Sigmoid colon (tissue), 4 donors: ENCODE results near the gene NRG3.

Source experiments
- CTCF ChIP-seq, 4 experiments: fragments of 450-650 bp in 3 of 4; fragments of 200-600 bp in 1 of 4; IDR thresholded peaks; one replicate each; pipeline ENCODE4 v1.5.1; 2016 to 2019; ENCODE audit warnings: antibody characterized with exemption in 4 of 4, mild to moderate bottlenecking in 3 of 4, moderate library complexity in 2 of 4
- EP300 ChIP-seq, 4 donors: sonication (generic); formaldehyde crosslinking; IDR thresholded peaks; one replicate each; pipeline ENCODE4 v1.6.1; 2017; ENCODE audit warnings: antibody characterized with exemption in 4 of 4
- POLR2A ChIP-seq, 2 donors: fragments of 450-650 bp; IDR thresholded peaks; one replicate each; pipeline ENCODE4 v1.6.1; 2016; ENCODE audit warnings: antibody characterized with exemption in 2 of 2, mild to moderate bottlenecking in 2 of 2, moderate library complexity in 2 of 2
- POLR2AphosphoS5 ChIP-seq, 4 donors: sonication (generic); formaldehyde crosslinking; IDR thresholded peaks; one replicate each; pipeline ENCODE4 v1.6.1; 2017; ENCODE audit warnings: antibody characterized with exemption in 4 of 4

GRCh38 chr10:82400841-82401240, 525.8 kb downstream of the NRG3 start:
- TF ChIP-seq CTCF (IDR thresholded peaks at IDR 0.05) (no peak), POLR2AphosphoS5 (IDR thresholded peaks at IDR 0.05) (no peak), POLR2A (IDR thresholded peaks at IDR 0.05) (no peak), EP300 (IDR thresholded peaks at IDR 0.05) (no peak)
